ENCODE results near the gene DPYD.

Gene DPYD

GRCh38 chr1:97071173-97071572 is 849.7 kb downstream of the DPYD start:
- in situ Hi-C loops (cut with MboI; ENCODE audit: low sequenced_read_pairs, unreplicated experiment) = no loop called here
- no peak for TF ChIP-seq CTCF (IDR thresholded peaks at IDR 0.05; ENCODE audit: borderline replicate concordance, control extremely low read depth, extremely low read depth, insufficient read depth, missing control alignments)
- DNase-seq (ENCODE audit: low spot score) = no peak

- no peak for DNase-seq (ENCODE audit: low spot score)
- TF ChIP-seq CTCF (IDR thresholded peaks at IDR 0.05; ENCODE audit: borderline replicate concordance, control extremely low read depth, extremely low read depth, insufficient read depth, missing control alignments) = no peak
- in situ Hi-C loops (cut with MboI; ENCODE audit: low sequenced_read_pairs, unreplicated experiment) = no loop called here
These were observed 850.5 kb downstream of the DPYD start for GRCh38 chr1:97070376-97070775.

- DNase-seq (ENCODE audit: low spot score) = no peak
- in situ Hi-C loops (cut with MboI; ENCODE audit: low sequenced_read_pairs, unreplicated experiment) = no loop called here
- no peak for TF ChIP-seq CTCF (IDR thresholded peaks at IDR 0.05; ENCODE audit: borderline replicate concordance, control extremely low read depth, extremely low read depth, insufficient read depth, missing control alignments)
These were observed 851.5 kb downstream of the DPYD start for GRCh38 chr1:97069312-97069711.

- in situ Hi-C loops (cut with MboI; ENCODE audit: low sequenced_read_pairs, unreplicated experiment) = no loop called here
- DNase-seq (ENCODE audit: low spot score) = no peak
- TF ChIP-seq CTCF (IDR thresholded peaks at IDR 0.05; ENCODE audit: borderline replicate concordance, control extremely low read depth, extremely low read depth, insufficient read depth, missing control alignments) = no peak
These were observed 854.0 kb downstream of the DPYD start for GRCh38 chr1:97066860-97067259.

GRCh38 chr1:97063532-97063931 is 857.3 kb downstream of the DPYD start:
- in situ Hi-C loops (cut with MboI; ENCODE audit: low sequenced_read_pairs, unreplicated experiment) = no loop called here
- TF ChIP-seq CTCF (IDR thresholded peaks at IDR 0.05; ENCODE audit: borderline replicate concordance, control extremely low read depth, extremely low read depth, insufficient read depth, missing control alignments) = no peak
- DNase-seq (ENCODE audit: low spot score) = no peak

- no peak for TF ChIP-seq CTCF (IDR thresholded peaks at IDR 0.05; ENCODE audit: borderline replicate concordance, control extremely low read depth, extremely low read depth, insufficient read depth, missing control alignments)
These were observed 859.2 kb downstream of the DPYD start for GRCh38 chr1:97061604-97062003.

GRCh38 chr1:97056386-97056785 is 864.4 kb downstream of the DPYD start:
- no peak for DNase-seq (ENCODE audit: low spot score)
- in situ Hi-C loops (cut with MboI; ENCODE audit: low sequenced_read_pairs, unreplicated experiment) = no loop called here
- no peak for TF ChIP-seq CTCF (IDR thresholded peaks at IDR 0.05; ENCODE audit: borderline replicate concordance, control extremely low read depth, extremely low read depth, insufficient read depth, missing control alignments)

More at GRCh38 chr1:97061604-97062003, 859.2 kb downstream of the DPYD start:
- DNase-seq (ENCODE audit: low spot score) = no peak
- in situ Hi-C loops (cut with MboI; ENCODE audit: low sequenced_read_pairs, unreplicated experiment) = no loop called here
